Hepatocyte (in vitro differentiated cells): ENCODE data around the gene ZNF215. TPM values are rescaled to one million over a fixed set of nuclear protein-coding genes. Genes with fewer than 3 reads are reported as not detected.
A peak's percentile ranks its signal among the peaks of the same experiment; 100 is the strongest.

Experiments
- DNase-seq: peaks from one replicate; pipeline ENCODE4 v3.0.0-alpha.2; 2016; ENCODE audit warnings: low spot score
- H2AFZ ChIP-seq: fragments of 200-600 bp; sonication (generic); 2 replicates; pipeline ENCODE4 v1.6.0; 2016; ENCODE audit warnings: antibody characterized with exemption, mild to moderate bottlenecking
- H3K27ac ChIP-seq: fragments of 200-600 bp; sonication (generic); 2 replicates; pipeline ENCODE4 v1.5.1; 2016; ENCODE audit warnings: mild to moderate bottlenecking
- H3K27me3 ChIP-seq: fragments of 200-600 bp; sonication (generic); 2 replicates; pipeline ENCODE4 v1.6.1; 2016
- H3K36me3 ChIP-seq: fragments of 200-600 bp; sonication (generic); replicated peaks from 2 replicates; pipeline ENCODE4 v1.5.1; 2016; ENCODE audit warnings: low read depth; ENCODE audit not compliant: insufficient read depth
- H3K4me1 ChIP-seq: fragments of 200-600 bp; sonication (generic); 2 replicates; pipeline ENCODE4 v1.5.1; 2016; ENCODE audit warnings: mild to moderate bottlenecking, moderate library complexity; ENCODE audit not compliant: insufficient read depth
- H3K4me2 ChIP-seq: fragments of 200-600 bp; sonication (generic); 2 replicates; pipeline ENCODE4 v1.6.0; 2016
- H3K4me3 ChIP-seq: fragments of 200-600 bp; sonication (generic); 2 replicates; pipeline ENCODE4 v1.5.1; 2016; ENCODE audit warnings: mild to moderate bottlenecking
- H3K79me2 ChIP-seq: fragments of 200-600 bp; sonication (generic); 2 replicates; pipeline ENCODE4 v1.6.0; 2017; ENCODE audit warnings: mild to moderate bottlenecking
- H3K9me2 ChIP-seq: fragments of 200-600 bp; sonication (generic); replicated peaks from 2 replicates; pipeline ENCODE4 v1.6.0; 2017; ENCODE audit warnings: mild to moderate bottlenecking; ENCODE audit not compliant: insufficient read depth
- H3K9me3 ChIP-seq: fragments of 200-600 bp; sonication (generic); 2 replicates; pipeline ENCODE4 v1.5.1; 2016; ENCODE audit warnings: low read depth, mild to moderate bottlenecking
- H4K20me1 ChIP-seq: fragments of 200-600 bp; sonication (generic); 2 replicates; pipeline ENCODE4 v1.6.0; 2016; ENCODE audit warnings: mild to moderate bottlenecking; ENCODE audit not compliant: insufficient read depth, poor library complexity, severe bottlenecking
- CTCF ChIP-seq: fragments of 200-600 bp; sonication (generic); IDR thresholded peaks from 2 replicates; pipeline ENCODE4 v1.5.1; 2016; ENCODE audit warnings: antibody characterized with exemption, mild to moderate bottlenecking; ENCODE audit not compliant: poor library complexity
- EZH2 ChIP-seq: fragments of 200-600 bp; sonication (generic); IDR thresholded peaks from 2 replicates; pipeline ENCODE4 v1.6.1; 2016; ENCODE audit warnings: antibody characterized with exemption, mild to moderate bottlenecking, borderline replicate concordance
- EZH2phosphoT487 ChIP-seq: fragments of 200-600 bp; sonication (generic); IDR thresholded peaks from one replicate; pipeline ENCODE4 v1.6.1; 2018; ENCODE audit warnings: antibody characterized with exemption, mild to moderate bottlenecking, low read depth, moderate library complexity; ENCODE audit not compliant: unreplicated experiment, severe bottlenecking
- WGBS: methylation state at CpG from one replicate; pipeline ENCODE4 v1.1.6; 2016; ENCODE audit warnings: low lambda C conversion rate; ENCODE audit errors: missing lambda C conversion rate; 5-methylcytosine and 5-hydroxymethylcytosine counted together
- polyA plus RNA-seq: library from polyadenylated mRNA; unstranded; fragments of >200 nt; fragmentation: Nextera tagmentation; extraction: Ambion mirVana; gene quantifications from 2 replicates; pipeline ENCODE4 v1.2.1, GENCODE V29; 2016
- total RNA-seq: library from RNA; depleted of rRNA; stranded (reverse); fragments of >200 nt; gene quantifications from 2 replicates; pipeline ENCODE4 v1.2.3, GENCODE V29; 2014

Gene ZNF215
- total and polyA plus RNA-seq, 2 experiments from 2014 or later = 1.2 to 3.3 TPM

GRCh38 chr11:6925007-6925577 is 1.1 kb upstream of the ZNF215 start:
- peak overlapping the region; percentile 78 for H3K27ac ChIP-seq
- H3K4me3 ChIP-seq = no peak overlapping the region
- no peak overlapping the region for H3K4me2 ChIP-seq
- DNase-seq = no peak
- H3K9me3 ChIP-seq = no peaks in the 10 kb centered on the region
- H3K36me3 ChIP-seq = no peaks in the 10 kb centered on the region
- H4K20me1 ChIP-seq = no peaks in the 10 kb centered on the region
- no peaks in the 10 kb centered on the region for H3K27me3 ChIP-seq
- H3K4me1 ChIP-seq = peaks cover 9% of the 10 kb centered on the region
- TF ChIP-seq EZH2 (no peak), CTCF (no peak), EZH2phosphoT487 (no peak)
- no peaks in the 10 kb centered on the region for H3K79me2 ChIP-seq
- H2AFZ ChIP-seq = peak overlapping the region; percentile 90
- no peaks in the 10 kb centered on the region for H3K9me2 ChIP-seq

GRCh38 chr11:6925636-6926207 is 504 bp upstream of the ZNF215 start:
- Histone ChIP-seq H3K4me1 (peaks cover 9% of the 10 kb centered on the region), H3K9me2 (no peaks in the 10 kb centered on the region), H4K20me1 (no peaks in the 10 kb centered on the region), H3K27me3 (no peaks in the 10 kb centered on the region), H3K36me3 (no peaks in the 10 kb centered on the region), H3K4me2 (peak overlapping the region; percentile 92), H3K27ac (peak overlapping the region; percentile 78), H3K79me2 (no peaks in the 10 kb centered on the region), H3K9me3 (no peaks in the 10 kb centered on the region), H3K4me3 (peak overlapping the region; percentile 82), H2AFZ (peak overlapping the region; percentile 90)
- TF ChIP-seq CTCF (no peak), EZH2phosphoT487 (no peak), EZH2 (no peak)
- 71% methylated on average over 2 of the region's 2 CpGs for WGBS
- peak; percentile 8 for DNase-seq

GRCh38 chr11:6927030-6927617 is 898 bp downstream of the ZNF215 start:
- DNase-seq = no peak
- Histone ChIP-seq H4K20me1 (no peaks in the 10 kb centered on the region), H3K9me2 (no peaks in the 10 kb centered on the region), H3K79me2 (no peaks in the 10 kb centered on the region), H2AFZ (peak overlapping the region; percentile 90), H3K4me1 (peaks cover 9% of the 10 kb centered on the region), H3K4me2 (peak overlapping the region; percentile 92), H3K4me3 (peak overlapping the region; percentile 82), H3K9me3 (no peaks in the 10 kb centered on the region), H3K27ac (peak overlapping the region; percentile 78), H3K27me3 (no peaks in the 10 kb centered on the region), H3K36me3 (no peaks in the 10 kb centered on the region)
- 8% methylated on average over 10 of the region's 11 CpGs for WGBS
- no peak for TF ChIP-seq CTCF
- TF ChIP-seq EZH2phosphoT487 = no peak
- TF ChIP-seq EZH2 = no peak
